OCI-LY3 (cell line): Measurements from ENCODE around the gene ZNF208.
"Not testable (repeated sequence)": the region's sequence is repeated elsewhere in the genome, so short reads cannot be mapped to it uniquely, and the experiment has no call there.

Source experiments
- H2AFZ ChIP-seq: fragments of 200-600, 300-600 bp; shearing (Covaris generic); 2 replicates; pipeline ENCODE4 v1.6.0; 2014; ENCODE audit warnings: antibody characterized with exemption, low read depth, low read length
- H3K27ac ChIP-seq: fragments of 200-600, 300-600 bp; sonication (generic); 2 replicates; pipeline ENCODE4 v1.5.1; 2014; ENCODE audit warnings: mild to moderate bottlenecking, low read length, moderate library complexity, mixed read lengths
- H3K27me3 ChIP-seq: fragments of 200-600, 300-600 bp; sonication (generic); 2 replicates; pipeline ENCODE4 v1.6.1; 2014; ENCODE audit warnings: low read depth, low read length, mixed read lengths
- H3K36me3 ChIP-seq: fragments of 200-600, 300-600 bp; sonication (generic); replicated peaks from 2 replicates; pipeline ENCODE3; 2014; ENCODE audit warnings: low read depth, low read length, mixed read lengths
- H3K4me1 ChIP-seq: fragments of 300-600, 200-600 bp; sonication (generic); 2 replicates; pipeline ENCODE4 v1.6.1; 2014; ENCODE audit warnings: low read length, mixed read lengths
- H3K4me2 ChIP-seq: fragments of 200-600, 300-600 bp; sonication (generic); 2 replicates; pipeline ENCODE4 v1.6.1; 2014; ENCODE audit warnings: low read length, mixed read lengths
- H3K4me3 ChIP-seq: fragments of 300-600, 200-600 bp; sonication (generic); 2 replicates; pipeline ENCODE4 v1.5.1; 2014; ENCODE audit warnings: antibody characterized with exemption, mild to moderate bottlenecking, low read length, moderate library complexity
- H3K79me2 ChIP-seq: fragments of 300-600, 200-600 bp; shearing (Covaris generic); 2 replicates; pipeline ENCODE4 v1.6.1; 2014; ENCODE audit warnings: mild to moderate bottlenecking, low read length, mixed read lengths
- H3K9ac ChIP-seq: fragments of 300-600, 200-600 bp; shearing (Covaris generic); 2 replicates; pipeline ENCODE4 v1.6.0; 2014; ENCODE audit warnings: mild to moderate bottlenecking, low read length, moderate library complexity
- H3K9me3 ChIP-seq: fragments of 200-600, 300-600 bp; shearing (Covaris generic); 2 replicates; pipeline ENCODE4 v1.6.1; 2014; ENCODE audit warnings: low read length, mixed read lengths; ENCODE audit not compliant: insufficient read depth
- H4K20me1 ChIP-seq: fragments of 200-600, 300-600 bp; sonication (generic); 2 replicates; pipeline ENCODE4 v1.6.1; 2016; ENCODE audit warnings: low read length, mixed read lengths; ENCODE audit not compliant: insufficient read depth
- CTCF ChIP-seq: fragments of 200-600, 300-600 bp; sonication (generic); IDR thresholded peaks from 2 replicates; pipeline ENCODE4 v1.5.1; 2014; ENCODE audit warnings: antibody characterized with exemption, low read length, low read depth
- EZH2phosphoT487 ChIP-seq: fragments of 200-600 bp; shearing (Covaris generic); IDR thresholded peaks from 2 replicates; pipeline ENCODE4 v1.6.1; 2018; ENCODE audit warnings: antibody characterized with exemption, mixed run types, low read depth

The ZNF208 gene

GRCh38 chr19:21902571-21902970 lies 108.2 kb downstream of the ZNF208 start:
- TF ChIP-seq EZH2phosphoT487 (no peak), CTCF (no peak)
- Histone ChIP-seq H3K4me2 (no peak overlapping the region), H3K27ac (no peak overlapping the region), H3K9me3 (peaks cover 17% of the 10 kb centered on the region), H3K27me3 (no peaks in the 10 kb centered on the region), H3K79me2 (no peaks in the 10 kb centered on the region), H2AFZ (no peak overlapping the region), H4K20me1 (no peaks in the 10 kb centered on the region), H3K36me3 (no peaks in the 10 kb centered on the region), H3K9ac (no peak overlapping the region), H3K4me1 (no peaks in the 10 kb centered on the region), H3K4me3 (no peak overlapping the region)

DNA sequence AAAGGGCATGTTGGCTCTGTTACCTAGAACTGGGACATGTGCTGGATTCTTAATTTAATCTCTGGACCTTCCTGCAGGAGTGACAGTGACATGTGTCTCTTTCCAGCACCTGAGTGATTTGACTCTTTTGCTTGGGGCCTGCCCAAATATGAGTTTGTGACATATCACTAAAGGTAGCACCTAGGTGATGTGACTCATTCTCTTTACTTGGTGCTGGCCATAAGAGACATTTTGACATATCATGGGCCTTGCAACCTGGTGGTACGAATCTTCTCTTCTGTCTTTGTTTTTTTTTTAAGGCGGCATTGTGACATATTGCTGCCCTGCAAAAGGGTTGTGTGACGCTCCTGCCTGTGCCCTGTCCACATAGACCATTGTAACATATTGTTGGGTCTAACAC lies 108.9 kb downstream of the ZNF208 start:
- H3K79me2 ChIP-seq = no peaks in the 10 kb centered on the region
- H3K36me3 ChIP-seq = no peaks in the 10 kb centered on the region
- no peaks in the 10 kb centered on the region for H3K4me1 ChIP-seq
- H3K27me3 ChIP-seq = no peaks in the 10 kb centered on the region
- TF ChIP-seq CTCF (no peak), EZH2phosphoT487 (no peak)
- H3K4me2 ChIP-seq = no peak overlapping the region
- H3K9me3 ChIP-seq = peaks cover 17% of the 10 kb centered on the region
- H2AFZ ChIP-seq = no peak overlapping the region
- H4K20me1 ChIP-seq = no peaks in the 10 kb centered on the region
- H3K4me3 ChIP-seq = no peak overlapping the region
- no peak overlapping the region for H3K9ac ChIP-seq
- H3K27ac ChIP-seq = no peak overlapping the region

- Histone ChIP-seq H3K27ac (no peak overlapping the region), H3K4me1 (no peaks in the 10 kb centered on the region), H4K20me1 (no peaks in the 10 kb centered on the region)
Observed at GRCh38 chr19:21900401-21900800, 110.3 kb downstream of the ZNF208 start.

GRCh38 chr19:21891086-21891485 lies 119.7 kb downstream of the ZNF208 start:
- Histone ChIP-seq H3K9ac (no peak overlapping the region), H3K9me3 (no peaks in the 10 kb centered on the region; the same call in 1 of the 2 replicates), H3K4me1 (no peaks in the 10 kb centered on the region), H3K36me3 (no peaks in the 10 kb centered on the region), H4K20me1 (no peaks in the 10 kb centered on the region), H3K79me2 (no peaks in the 10 kb centered on the region), H3K4me2 (no peak overlapping the region), H2AFZ (no peak overlapping the region), H3K4me3 (no peak overlapping the region), H3K27me3 (no peaks in the 10 kb centered on the region), H3K27ac (no peak overlapping the region)
- TF ChIP-seq CTCF = no peak
- no peak for TF ChIP-seq EZH2phosphoT487

More at GRCh38 chr19:21900401-21900800, 110.3 kb downstream of the ZNF208 start:
- H3K9me3 ChIP-seq = peaks cover 9% of the 10 kb centered on the region; the same call in 1 of the 2 replicates
- TF ChIP-seq CTCF (no peak), EZH2phosphoT487 (no peak)
- H3K27me3 ChIP-seq = no peaks in the 10 kb centered on the region
- H3K4me2 ChIP-seq = no peak overlapping the region
- H2AFZ ChIP-seq = no peak overlapping the region
- H3K36me3 ChIP-seq = no peaks in the 10 kb centered on the region
- no peak overlapping the region for H3K9ac ChIP-seq
- H3K79me2 ChIP-seq = no peaks in the 10 kb centered on the region
- no peak overlapping the region for H3K4me3 ChIP-seq

DNA sequence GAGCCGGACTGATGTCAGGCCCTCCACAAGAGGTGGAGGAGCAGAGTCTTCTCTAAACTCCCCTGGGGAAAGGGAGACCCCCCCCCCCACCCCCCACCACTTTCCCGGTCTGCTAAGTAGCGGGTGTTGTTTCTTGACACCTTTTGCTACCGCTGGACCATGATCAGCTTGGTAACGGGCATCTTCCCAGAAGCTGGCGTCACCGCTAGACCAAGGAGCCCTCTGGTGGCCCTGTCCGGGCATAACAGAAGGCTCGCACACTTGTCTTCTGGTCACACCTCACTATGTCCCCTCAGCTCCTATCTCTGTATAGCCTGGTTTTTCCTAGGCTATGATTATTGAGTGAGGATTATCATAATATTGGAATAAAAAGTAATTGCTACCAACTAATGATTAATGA lies 120.7 kb downstream of the ZNF208 start:
- not testable (repeated sequence) for H2AFZ ChIP-seq, H3K4me2 ChIP-seq, H3K27me3 ChIP-seq, H3K79me2 ChIP-seq, H3K9me3 ChIP-seq, H3K27ac ChIP-seq, H3K4me1 ChIP-seq, H4K20me1 ChIP-seq, H3K4me3 ChIP-seq, H3K36me3 ChIP-seq, H3K9ac ChIP-seq

DNA sequence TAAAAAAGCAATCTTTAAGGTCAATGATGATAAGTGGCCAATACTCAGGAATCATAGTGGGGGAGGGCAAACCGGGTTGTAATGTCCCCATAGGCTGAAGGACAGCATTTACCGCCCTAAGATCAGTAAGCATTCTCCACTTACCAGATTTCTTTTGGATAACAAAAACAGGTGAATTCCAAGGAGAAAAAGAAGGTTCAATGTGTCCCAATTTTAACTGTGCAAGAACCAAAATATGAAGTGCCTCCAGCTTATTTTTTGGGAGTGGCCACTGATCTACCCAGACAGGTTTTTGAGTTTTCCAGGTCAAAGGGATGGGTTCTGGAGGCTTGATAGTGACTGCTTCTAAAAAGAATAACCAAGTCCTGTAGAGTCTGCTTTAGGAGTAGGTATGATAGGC lies 125.2 kb downstream of the ZNF208 start:
- not testable (repeated sequence) for H3K4me3 ChIP-seq, H3K27me3 ChIP-seq, H3K9ac ChIP-seq, H3K4me2 ChIP-seq, H2AFZ ChIP-seq, H3K36me3 ChIP-seq, H3K9me3 ChIP-seq, H3K4me1 ChIP-seq, H4K20me1 ChIP-seq, H3K79me2 ChIP-seq, H3K27ac ChIP-seq

DNA sequence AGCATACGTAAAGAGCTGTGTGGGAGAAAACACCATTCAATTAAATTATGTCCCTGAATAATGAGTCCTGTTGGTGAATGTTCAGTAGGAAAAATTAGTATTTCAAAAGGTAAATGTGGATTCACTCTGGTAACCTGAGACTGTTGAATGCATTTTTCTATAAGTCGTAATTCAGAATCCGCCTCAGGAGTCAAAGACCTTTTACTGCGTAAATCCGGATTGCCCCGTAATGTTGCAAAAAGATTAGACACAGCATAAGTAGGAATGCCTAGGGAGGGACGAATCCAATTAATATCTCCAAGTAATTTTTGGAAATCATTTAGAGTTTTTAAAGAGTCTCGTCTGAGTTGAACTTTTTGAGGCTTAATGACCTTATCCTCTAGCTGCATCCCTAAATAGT lies 126.0 kb downstream of the ZNF208 start:
- not testable (repeated sequence) for H3K9me3 ChIP-seq, H3K27ac ChIP-seq, H3K4me1 ChIP-seq, H3K9ac ChIP-seq, H3K4me2 ChIP-seq, H3K79me2 ChIP-seq, H3K27me3 ChIP-seq, H4K20me1 ChIP-seq, H3K36me3 ChIP-seq, H3K4me3 ChIP-seq, H2AFZ ChIP-seq
